SJCRH30 (cell line): ENCODE data around the gene RNF151. TPM values are rescaled to one million over a fixed set of nuclear protein-coding genes. Genes with fewer than 3 reads are reported as not detected.
A peak's percentile ranks its signal among the peaks of the same experiment; 100 is the strongest.
"Not testable (repeated sequence)": the region's sequence is repeated elsewhere in the genome, so short reads cannot be mapped to it uniquely, and the experiment has no call there.

Source experiments
- DNase-seq, 2 experiments: peaks; one replicate each; pipeline ENCODE4 v3.0.0-alpha.2; 2015 to 2020
- H3K27ac ChIP-seq: fragments of 250-450 bp; sonication (Bioruptor Pico); 2 replicates; pipeline ENCODE4 v1.5.1; 2020; ENCODE audit warnings: mild to moderate bottlenecking, moderate library complexity
- H3K27me3 ChIP-seq: fragments of 250-450 bp; sonication (Bioruptor Pico); 2 replicates; pipeline ENCODE4 v1.5.1; 2020; ENCODE audit warnings: mild to moderate bottlenecking, moderate library complexity
- H3K36me3 ChIP-seq: fragments of 250-450 bp; sonication (Bioruptor Pico); 2 replicates; pipeline ENCODE4 v1.5.1; 2020; ENCODE audit warnings: mild to moderate bottlenecking, moderate library complexity
- H3K4me1 ChIP-seq: fragments of 250-450 bp; sonication (Bioruptor Pico); 2 replicates; pipeline ENCODE4 v1.5.1; 2020; ENCODE audit warnings: mild to moderate bottlenecking, moderate library complexity
- H3K4me3 ChIP-seq: fragments of 250-450 bp; sonication (Bioruptor Pico); 2 replicates; pipeline ENCODE4 v1.5.1; 2020; ENCODE audit warnings: mild to moderate bottlenecking, moderate library complexity
- H3K9me3 ChIP-seq: fragments of 250-450 bp; sonication (Bioruptor Pico); replicated peaks from 2 replicates; pipeline ENCODE4 v1.5.1; 2020; ENCODE audit warnings: mild to moderate bottlenecking, moderate library complexity
- total RNA-seq: library from RNA; depleted of rRNA; stranded (reverse); fragments of >200 nt; shearing (Covaris generic); gene quantifications from 2 replicates; pipeline ENCODE4 v1.2.3, GENCODE V29; 2014

RNF151 gene
- total RNA-seq, 1 experiment from 2014 or later: not detected

- not testable (repeated sequence) for H3K9me3 ChIP-seq, H3K27ac ChIP-seq, H3K4me1 ChIP-seq, DNase-seq, H3K27me3 ChIP-seq
- H3K36me3 ChIP-seq: peaks cover 30% of the 10 kb centered on the region
- peak overlapping the region; percentile 97 for H3K4me3 ChIP-seq
Measured at GRCh38 chr16:1962161-1963153, 4.2 kb upstream of the RNF151 start.

GRCh38 chr16:1963806-1964505, 2.7 kb upstream of the RNF151 start:
- peak overlapping the region; percentile 92 for H3K27ac ChIP-seq
- no peaks in the 10 kb centered on the region for H3K27me3 ChIP-seq
- peak in 1 of 2 experiments; percentile 41 for DNase-seq
- peaks cover 30% of the 10 kb centered on the region for H3K36me3 ChIP-seq
- no peaks in the 10 kb centered on the region for H3K9me3 ChIP-seq
- H3K4me3 ChIP-seq: peak overlapping the region; percentile 97
- peaks cover 5% of the 10 kb centered on the region for H3K4me1 ChIP-seq

GRCh38 chr16:1964506-1965395, 1.9 kb upstream of the RNF151 start, which contains the start of gene RPS2:
RPS2 (minus strand) TSS chr16:1964826; CDS start chr16:1964625, 201 bp downstream.
- no peaks in the 10 kb centered on the region for H3K27me3 ChIP-seq
- H3K9me3 ChIP-seq: no peaks in the 10 kb centered on the region
- H3K36me3 ChIP-seq: peaks cover 30% of the 10 kb centered on the region
- peak; percentile 98 to 99 for DNase-seq
- H3K27ac ChIP-seq: peak within 1 kb of the TSS; percentile 92
- H3K4me1 ChIP-seq: peaks cover 5% of the 10 kb centered on the region
- H3K4me3 ChIP-seq: peak within 1 kb of the TSS; percentile 97

- H3K4me3 ChIP-seq: peak overlapping the region; percentile 97
- H3K4me1 ChIP-seq: peaks cover 5% of the 10 kb centered on the region
- H3K27ac ChIP-seq: peak overlapping the region; percentile 92
- no peaks in the 10 kb centered on the region for H3K9me3 ChIP-seq
- H3K36me3 ChIP-seq: peaks cover 30% of the 10 kb centered on the region
- H3K27me3 ChIP-seq: no peaks in the 10 kb centered on the region
- DNase-seq: no peak
Measured at GRCh38 chr16:1965396-1966001, 1.2 kb upstream of the RNF151 start.

GRCh38 chr16:1968146-1968953, 1.7 kb downstream of the RNF151 start:
- H3K4me3 ChIP-seq: no peak overlapping the region
- no peaks in the 10 kb centered on the region for H3K27me3 ChIP-seq
- DNase-seq: no peak
- no peaks in the 10 kb centered on the region for H3K9me3 ChIP-seq
- no peak overlapping the region for H3K27ac ChIP-seq
- H3K36me3 ChIP-seq: peaks cover 12% of the 10 kb centered on the region
- 0 out of 2 replicates have a peak, but pooled peaks cover under 1% of the 10 kb centered on the region for H3K4me1 ChIP-seq

GRCh38 chr16:1971796-1972489, 5.3 kb downstream of the RNF151 start, which contains the start of gene TBL3:
TBL3 (plus strand) TSS chr16:1972053; CDS start chr16:1972165, 112 bp downstream.
- DNase-seq: peak; percentile 93 to 95
- Histone ChIP-seq H3K9me3 (no peaks in the 10 kb centered on the region), H3K27ac (peak within 1 kb of the TSS; percentile 46), H3K4me1 (peaks cover 8% of the 10 kb centered on the region; the same call in 1 of the 2 replicates), H3K27me3 (no peaks in the 10 kb centered on the region), H3K4me3 (peak within 1 kb of the TSS; percentile 89), H3K36me3 (peaks cover 14% of the 10 kb centered on the region)

- peaks cover 8% of the 10 kb centered on the region; the same call in 1 of the 2 replicates for H3K4me1 ChIP-seq
- H3K27ac ChIP-seq: peak overlapping the region; percentile 46
- H3K36me3 ChIP-seq: peaks cover 17% of the 10 kb centered on the region
- no peak for DNase-seq
- peak overlapping the region; percentile 89 for H3K4me3 ChIP-seq
- H3K9me3 ChIP-seq: no peaks in the 10 kb centered on the region
- no peaks in the 10 kb centered on the region for H3K27me3 ChIP-seq
Measured at GRCh38 chr16:1972490-1972877, 5.8 kb downstream of the RNF151 start.

GRCh38 chr16:1973461-1974156, 7.0 kb downstream of the RNF151 start:
- no peaks in the 10 kb centered on the region for H3K9me3 ChIP-seq
- peak overlapping the region; percentile 89 for H3K4me3 ChIP-seq
- H3K36me3 ChIP-seq: peaks cover 29% of the 10 kb centered on the region
- peaks cover 8% of the 10 kb centered on the region; the same call in 1 of the 2 replicates for H3K4me1 ChIP-seq
- H3K27me3 ChIP-seq: no peaks in the 10 kb centered on the region
- DNase-seq: peak; percentile 72 to 73
- H3K27ac ChIP-seq: peak overlapping the region; percentile 46

- H3K27me3 ChIP-seq: no peaks in the 10 kb centered on the region
- no peak overlapping the region for H3K27ac ChIP-seq
- no peak overlapping the region for H3K4me3 ChIP-seq
- no peaks in the 10 kb centered on the region for H3K9me3 ChIP-seq
- H3K36me3 ChIP-seq: peaks cover 32% of the 10 kb centered on the region
- no peak for DNase-seq
- peaks cover 8% of the 10 kb centered on the region; the same call in 1 of the 2 replicates for H3K4me1 ChIP-seq
Measured at GRCh38 chr16:1974157-1975070, 7.8 kb downstream of the RNF151 start.

- no peak for DNase-seq
- Histone ChIP-seq H3K9me3 (no peaks in the 10 kb centered on the region), H3K4me1 (peaks cover 11% of the 10 kb centered on the region; the same call in 1 of the 2 replicates), H3K36me3 (peaks cover 37% of the 10 kb centered on the region), H3K4me3 (no peak overlapping the region), H3K27ac (no peak overlapping the region), H3K27me3 (no peaks in the 10 kb centered on the region)
Measured at GRCh38 chr16:1975432-1976215, 9.0 kb downstream of the RNF151 start.

GRCh38 chr16:1976216-1976520, 9.5 kb downstream of the RNF151 start:
- Histone ChIP-seq H3K4me3 (no peak overlapping the region), H3K36me3 (peaks cover 37% of the 10 kb centered on the region), H3K4me1 (peaks cover 17% of the 10 kb centered on the region), H3K27ac (no peak overlapping the region), H3K9me3 (no peaks in the 10 kb centered on the region), H3K27me3 (no peaks in the 10 kb centered on the region)
- DNase-seq: no peak
